Body of pancreas (tissue), 4 donors: ENCODE data around the gene ABCC1. TPM values are rescaled to one million over a fixed set of nuclear protein-coding genes. Genes with fewer than 3 reads are reported as not detected.
A peak's percentile ranks its signal among the peaks of the same experiment; 100 is the strongest.

Experiments used
- ATAC-seq: fragments of 150-250 bp; one replicate; pipeline ENCODE4 v1.9.1; 2016
- DNase-seq, 4 donors: peaks; one replicate each; pipeline ENCODE4 v3.0.0-alpha.2; 2019
- H3K27ac ChIP-seq, 4 donors: fragments of 200-600 bp; sonication (generic); 1 replicate in 3 of 4; 2 replicates in 1 of 4; pipeline versions ENCODE4 v1.5.1 to v1.6.1; 2016 to 2019; ENCODE audit warnings: mild to moderate bottlenecking in 1 of 4, mixed read lengths in 1 of 4, moderate library complexity in 1 of 4
- H3K27me3 ChIP-seq, 2 donors: fragments of 200-600 bp; sonication (generic); one replicate each; pipeline ENCODE4 v1.6.0; 2016; ENCODE audit warnings: mild to moderate bottlenecking in 1 of 2
- H3K36me3 ChIP-seq, 2 donors: fragments of 200-600 bp; sonication (generic); replicated peaks in 1 of 2; 2 replicates each; pipeline ENCODE4 v1.5.1; 2016; ENCODE audit warnings: low read depth in 2 of 2; ENCODE audit not compliant: insufficient read depth in 1 of 2
- H3K4me1 ChIP-seq: fragments of 200-600 bp; sonication (generic); one replicate; pipeline ENCODE4 v1.6.0; 2016
- H3K4me3 ChIP-seq, 2 donors: fragments of 200-600 bp; sonication (generic); 1 replicate in 1 of 2; 2 replicates in 1 of 2; pipeline ENCODE4 v1.5.1; 2016 to 2019
- H3K9me3 ChIP-seq, 3 donors: fragments of 200-600 bp; sonication (generic); 1 replicate in 2 of 3; 2 replicates in 1 of 3; pipeline ENCODE4 v1.5.1; 2016
- CTCF ChIP-seq, 7 experiments: fragments of 450-650 bp in 4 of 7; fragments of 200-600 bp in 3 of 7; sonication (generic) in 3 of 7; IDR thresholded peaks; one replicate each; pipeline ENCODE4 v1.5.1; 2016 to 2019; ENCODE audit warnings: antibody characterized with exemption in 7 of 7
- POLR2A ChIP-seq, 3 donors: fragments of 450-650 bp; IDR thresholded peaks; one replicate each; pipeline ENCODE4 v1.6.1; 2016; ENCODE audit warnings: antibody characterized with exemption in 3 of 3, mild to moderate bottlenecking in 2 of 3
- WGBS, 2 donors: methylation state at CpG; one replicate each; pipeline ENCODE4 v1.1.5; 2017; 5-methylcytosine and 5-hydroxymethylcytosine counted together
- intact Hi-C: fragments of 100-400 bp; cut with DNase I; formaldehyde crosslinking; loops from one replicate; pipeline ENCODE4 v1.15.1; 2023
- total RNA-seq, 2 donors: library from RNA; depleted of rRNA; stranded (reverse); fragments of >200 nt; gene quantifications; one replicate each; pipeline ENCODE4 v1.1.0, GENCODE V29; 2016

The ABCC1 gene
- total RNA-seq, 2 donors from 2014 or later: 12.7 to 23.1 TPM

DNA sequence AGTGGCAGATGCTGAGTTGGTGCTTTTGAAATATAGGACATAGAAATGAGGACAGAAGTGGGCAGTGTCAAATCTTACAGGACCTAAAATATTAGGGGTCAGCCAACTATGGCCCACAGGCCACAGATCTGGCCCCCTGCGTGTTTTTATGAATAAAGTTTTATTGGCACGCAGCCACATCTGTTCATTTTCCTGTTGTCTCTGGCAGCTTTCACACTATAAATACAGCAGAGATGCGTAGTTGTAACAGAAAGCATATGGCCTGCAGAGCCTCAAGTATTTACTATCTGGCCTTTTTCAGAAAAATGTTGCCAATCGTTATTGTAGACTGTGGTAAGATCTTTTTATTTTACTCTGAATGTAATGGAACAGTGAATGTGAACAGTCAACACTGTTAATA is 191.1 kb downstream of the ABCC1 start:
- H3K4me1 ChIP-seq: peaks cover 18% of the 10 kb centered on the region
- no peaks in the 10 kb centered on the region for H3K27me3 ChIP-seq
- no peak for TF ChIP-seq CTCF (IDR thresholded peaks at IDR 0.05)
- ATAC-seq (no peak), DNase-seq (no peak)
- H3K27ac ChIP-seq: peak overlapping the region in 2 of 4 donors; percentile 60 to 71
- WGBS, 2 donors: 91 to 95% methylated on average over 4 of the region's 4 CpGs
- intact Hi-C loops: no loop called here
- H3K36me3 ChIP-seq: peaks cover 0 to 10% of the 10 kb centered on the region in 2 donors
- no peak overlapping the region for H3K4me3 ChIP-seq
- H3K9me3 ChIP-seq: no peaks in the 10 kb centered on the region

DNA sequence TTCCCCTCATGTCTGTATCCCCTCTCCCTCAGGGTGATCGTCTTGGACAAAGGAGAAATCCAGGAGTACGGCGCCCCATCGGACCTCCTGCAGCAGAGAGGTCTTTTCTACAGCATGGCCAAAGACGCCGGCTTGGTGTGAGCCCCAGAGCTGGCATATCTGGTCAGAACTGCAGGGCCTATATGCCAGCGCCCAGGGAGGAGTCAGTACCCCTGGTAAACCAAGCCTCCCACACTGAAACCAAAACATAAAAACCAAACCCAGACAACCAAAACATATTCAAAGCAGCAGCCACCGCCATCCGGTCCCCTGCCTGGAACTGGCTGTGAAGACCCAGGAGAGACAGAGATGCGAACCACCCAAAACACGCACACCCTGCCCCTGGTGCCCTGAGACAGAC is 191.7 kb downstream of the ABCC1 start:
- intact Hi-C loops: no loop called here
- TF ChIP-seq CTCF (IDR thresholded peaks at IDR 0.05) (no peak), POLR2A (IDR thresholded peaks at IDR 0.05) (no peak)
- no peak for DNase-seq
- Histone ChIP-seq H3K4me3 (no peak overlapping the region), H3K36me3 (peaks cover 0 to 10% of the 10 kb centered on the region in 2 donors), H3K27me3 (no peaks in the 10 kb centered on the region), H3K27ac (peak overlapping the region in 3 of 4 donors; percentile 45 to 71 (median 60)), H3K9me3 (no peaks in the 10 kb centered on the region), H3K4me1 (peaks cover 19% of the 10 kb centered on the region)
- 93 to 94% methylated on average over 6 to 10 of the region's 11 CpGs for WGBS, 2 donors
- no peak for ATAC-seq

GRCh38 chr16:16141784-16142396 is 192.5 kb downstream of the ABCC1 start:
- ATAC-seq (peak; percentile 77), DNase-seq (peak in 1 of 4 donors; percentile 40)
- Histone ChIP-seq H3K4me1 (peaks cover 26% of the 10 kb centered on the region), H3K27ac (peak overlapping the region in 3 of 4 donors; percentile 45 to 71 (median 60)), H3K9me3 (no peaks in the 10 kb centered on the region), H3K36me3 (peaks cover 0 to 10% of the 10 kb centered on the region in 2 donors), H3K27me3 (no peaks in the 10 kb centered on the region), H3K4me3 (no peak overlapping the region)
- WGBS, 2 donors: 22 to 23% methylated on average over 4 to 7 of the region's 7 CpGs
- intact Hi-C loops: no loop called here
- no peak for TF ChIP-seq CTCF (IDR thresholded peaks at IDR 0.05)
- TF ChIP-seq POLR2A (IDR thresholded peaks at IDR 0.05): no peak

- Histone ChIP-seq H3K9me3 (no peaks in the 10 kb centered on the region), H3K36me3 (peaks cover 0 to 6% of the 10 kb centered on the region in 2 donors), H3K4me3 (no peak overlapping the region), H3K27ac (no peak overlapping the region), H3K4me1 (peaks cover 32% of the 10 kb centered on the region), H3K27me3 (no peaks in the 10 kb centered on the region)
- WGBS, 2 donors: 85 to 90% methylated on average over 14 to 15 of the region's 15 CpGs
- intact Hi-C loops: no loop called here
- peak in 1 of 7 experiments; percentile 6 for TF ChIP-seq CTCF (IDR thresholded peaks at IDR 0.05)
- no peak for TF ChIP-seq POLR2A (IDR thresholded peaks at IDR 0.05)
- DNase-seq (peak in 2 of 4 donors; percentile 12 to 32), ATAC-seq (no peak)
These were observed 193.8 kb downstream of the ABCC1 start for GRCh38 chr16:16143038-16143763.
